K562 (cell line): ENCODE results near the gene MINDY4B. TPM values are rescaled to one million over a fixed set of nuclear protein-coding genes. Genes with fewer than 3 reads are reported as not detected.

Experiments used
- ATAC-seq: fragments of 200-7000 bp; cut with Tn5 transposase; 3 replicates; pipeline ENCODE4 v1.9.1; 2020; ENCODE audit warnings: moderate library complexity
- BruUV-seq: library from RNA; stranded (reverse); fragments of 400-500 nt; replicated peaks from 2 replicates; lab custom pipeline; 2021; lab: Mats Ljungman, UMichigan
- CTCF ChIA-PET: fragments of 300-600 bp; formaldehyde crosslinking; extraction: SDS; loops from one replicate; lab custom pipeline; 2021; ENCODE audit warnings: low intra/inter-chr PET ratio; lab: Yijun Ruan, JAX
- POLR2A ChIA-PET: fragments of 300-600, 350-650 bp; sonication (Branson Sonifier 250); formaldehyde crosslinking; extraction: SDS; loops from one replicate; lab custom pipeline; 2021; ENCODE audit warnings: antibody characterized with exemption, inconsistent platforms; lab: Yijun Ruan, JAX
- DNase-seq, 4 experiments: peaks; one replicate each; pipeline versions ENCODE4 v3.0.0 to v3.0.0-alpha.2; 2011 to 2018; ENCODE audit warnings: low spot score in 3 of 4, mixed read lengths in 3 of 4; ENCODE audit errors: extremely low read depth in 1 of 4
- FAIRE-seq: peaks from 2 replicates; lab custom pipeline; 2011; peaks lifted over from hg19 to GRCh38; lab: Jason Lieb, UNC
- H2AFZ ChIP-seq: 2 replicates; pipeline ENCODE4 v1.6.0; 2011; ENCODE audit warnings: low read depth, low read length, control low read depth, inconsistent platforms
- H3K27ac ChIP-seq: fragments of 200-600 bp; 3 replicates; pipeline ENCODE4 v1.8.0; 2011; ENCODE audit warnings: low read depth, mild to moderate bottlenecking, control low read depth, inconsistent platforms, low read length, moderate library complexity, mixed read lengths; ENCODE audit errors: extremely low read depth
- H3K27me3 ChIP-seq, 2 experiments: fragments of 300-600 bp in 1 of 2; 2 replicates in 1 of 2; 3 replicates in 1 of 2; pipeline versions ENCODE4 v1.6.0 to v1.8.0; 2011; ENCODE audit warnings: inconsistent platforms in 2 of 2, low read length in 2 of 2, mild to moderate bottlenecking in 1 of 2, mixed read lengths in 1 of 2, moderate library complexity in 1 of 2; ENCODE audit not compliant: control insufficient read depth in 2 of 2, insufficient read depth in 2 of 2
- H3K36me3 ChIP-seq: fragments of 300-600 bp; 3 replicates; pipeline ENCODE4 v1.8.0; 2011; ENCODE audit warnings: mild to moderate bottlenecking, low read length, inconsistent platforms; ENCODE audit not compliant: control insufficient read depth, insufficient read depth
- H3K4me1 ChIP-seq, 2 experiments: fragments of 200-600 bp in 1 of 2; replicated peaks in 1 of 2; 2 replicates in 1 of 2; 3 replicates in 1 of 2; pipeline versions ENCODE4 v1.5.1 to v1.8.0; 2011; ENCODE audit warnings: inconsistent platforms in 2 of 2, low read length in 2 of 2, mild to moderate bottlenecking in 1 of 2, mixed read lengths in 1 of 2, moderate library complexity in 1 of 2; ENCODE audit not compliant: control insufficient read depth in 2 of 2, insufficient read depth in 2 of 2
- H3K4me2 ChIP-seq: 2 replicates; pipeline ENCODE4 v1.6.1; 2011; ENCODE audit warnings: low read length, control low read depth, inconsistent platforms, mixed read lengths; ENCODE audit not compliant: insufficient read depth
- H3K4me3 ChIP-seq: fragments of 200-600 bp; sonication (generic), shearing (Covaris generic); 2 replicates; pipeline ENCODE4 v1.5.1; 2016; ENCODE audit warnings: control low read depth, inconsistent platforms
- H3K79me2 ChIP-seq: fragments of 200-600 bp; 3 replicates; pipeline ENCODE4 v1.8.0; 2011; ENCODE audit warnings: low read length, inconsistent platforms; ENCODE audit not compliant: control insufficient read depth, insufficient read depth
- H3K9ac ChIP-seq, 2 experiments: 2 replicates each; pipeline versions ENCODE4 v1.6.0 to v1.6.1; 2011; ENCODE audit warnings: low read depth in 2 of 2, low read length in 2 of 2, control low read depth in 1 of 2, inconsistent platforms in 1 of 2, mild to moderate bottlenecking in 1 of 2, mixed read lengths in 1 of 2; ENCODE audit not compliant: insufficient read depth in 1 of 2
- H3K9me1 ChIP-seq: one replicate; pipeline ENCODE4 v1.6.0; 2011; ENCODE audit warnings: inconsistent platforms, mild to moderate bottlenecking, low read length, moderate library complexity; ENCODE audit not compliant: control insufficient read depth, insufficient read depth
- H3K9me3 ChIP-seq: replicated peaks from 2 replicates; pipeline ENCODE4 v1.5.1; 2011; ENCODE audit warnings: low read depth, low read length, inconsistent platforms; ENCODE audit not compliant: control insufficient read depth, insufficient read depth
- H4K20me1 ChIP-seq: replicated peaks from 2 replicates; pipeline ENCODE4 v1.6.1; 2011; ENCODE audit warnings: low read length, inconsistent platforms, mixed read lengths; ENCODE audit not compliant: control insufficient read depth, insufficient read depth
- EGR1 ChIP-seq: fragments of 450-650 bp; conservative IDR thresholded peaks from 2 replicates; pipeline ENCODE4 v1.6.1; 2017; ENCODE audit warnings: mild to moderate bottlenecking
- FOXK2 ChIP-seq, 2 experiments: fragments of 450-650 bp; IDR thresholded peaks in 1 of 2; conservative IDR thresholded peaks in 1 of 2; 2 replicates each; pipeline ENCODE4 v1.6.1; 2016; ENCODE audit warnings: low read depth in 2 of 2, mild to moderate bottlenecking in 1 of 2
- GATAD2B ChIP-seq: fragments of 450-650 bp; IDR thresholded peaks from 2 replicates; pipeline ENCODE4 v1.6.1; 2017; ENCODE audit warnings: mild to moderate bottlenecking, borderline replicate concordance
- HMG20A ChIP-seq: fragments of 450-650 bp; formaldehyde crosslinking; conservative IDR thresholded peaks from 2 replicates; pipeline ENCODE4 v1.4.0; 2020; ENCODE audit warnings: mild to moderate bottlenecking, mixed read lengths
- ILK ChIP-seq: fragments of 450-650 bp; IDR thresholded peaks from 2 replicates; pipeline ENCODE4 v1.6.1; 2016; ENCODE audit warnings: missing genetic modification characterization, low read depth, mild to moderate bottlenecking, missing compliant biosample characterization, moderate library complexity, borderline replicate concordance
- L3MBTL2 ChIP-seq: fragments of 450-650 bp; IDR thresholded peaks from 2 replicates; pipeline ENCODE4 v1.6.1; 2016; ENCODE audit warnings: mild to moderate bottlenecking, moderate library complexity
- ZNF133 ChIP-seq: fragments of 250-450 bp; sonication (Bioruptor Pico); IDR thresholded peaks from 2 replicates; pipeline ENCODE4 v1.4.0; 2020; ENCODE audit warnings: mild to moderate bottlenecking
- ZNF143 ChIP-seq: sonication (generic); formaldehyde crosslinking; IDR thresholded peaks from 2 replicates; pipeline ENCODE4 v1.9.0; 2022; ENCODE audit warnings: mild to moderate bottlenecking, missing genetic modification reagents
- ZNF23 ChIP-seq: fragments of 250-450 bp; sonication (Bioruptor Pico); IDR thresholded peaks from 2 replicates; pipeline ENCODE4 v1.4.0; 2020; ENCODE audit warnings: mild to moderate bottlenecking
- WGBS: fragments of 100-300 bp; shearing (Covaris generic); methylation state at CpG from one replicate; pipeline ENCODE4 v1.1.6; 2016; ENCODE audit warnings: low coverage, mixed read lengths; ENCODE audit not compliant: insufficient coverage; ENCODE audit errors: missing lambda C conversion rate; 5-methylcytosine and 5-hydroxymethylcytosine counted together
- in situ Hi-C: fragments of 300-500 bp; cut with MboI; formaldehyde crosslinking; loops from 4 replicates; pipeline ENCODE4 v1.15.0; 2018; ENCODE audit warnings: inconsistent platforms, mixed read lengths
- intact Hi-C: fragments of 100-400 bp; cut with micrococcal nuclease; formaldehyde crosslinking; loops from 2 replicates; pipeline ENCODE4 v1.14.2; 2022
- polyA plus RNA-seq, 8 experiments: library from polyadenylated mRNA; depleted of rRNA in 4 of 8; stranded (reverse) in 5 of 8; unstranded in 3 of 8; fragments of >200 nt; fragmentation: Nextera tagmentation in 2 of 8; fragmentation: Illumina TruSeq in 1 of 8; extraction: Ambion mirVana in 2 of 8; extraction: Trizol in 1 of 8; gene quantifications; 2 replicates each; pipeline versions ENCODE4 v1.2.1 to v1.2.3, GENCODE V29; 2011 to 2014; ENCODE audit warnings: inconsistent platforms in 1 of 8, missing spikeins in 1 of 8
- total RNA-seq, 7 experiments: library from RNA; depleted of rRNA in 6 of 7; stranded (reverse); fragments of >200 nt in 6 of 7; fragmentation: Illumina TruSeq in 2 of 7; extraction: Trizol in 2 of 7; gene quantifications; 2 replicates each; pipeline versions ENCODE4 v1.2.1 to v1.2.3, GENCODE V29; 2011 to 2021; ENCODE audit warnings: low replicate concordance in 1 of 7
- TF ChIP-seq, protein P1 (sequence below): fragments of 250-450 bp; sonication (Bioruptor Pico); IDR thresholded peaks from 2 replicates; pipeline ENCODE4 v1.9.0; 2021; ENCODE audit warnings: mild to moderate bottlenecking

MINDY4B gene
- total and polyA plus RNA-seq, 9 of the 15 experiments (the other 6 are each of a cell fraction or from before 2014, with no cell fraction given): not detected

GRCh38 chr3:150822636-150823035 is 82.6 kb downstream of the MINDY4B start:
- TF ChIP-seq HMG20A (no peak), ZNF133 (CRISPR knock-in tag) (no peak), ILK (tag) (no peak), ZNF23 (CRISPR knock-in tag) (no peak), L3MBTL2 (no peak), EGR1 (no peak), GATAD2B (no peak), FOXK2 (conservative IDR thresholded peaks at IDR 0.05 in 1 of 2, IDR thresholded peaks at IDR 0.05 in 1 of 2; ENCODE audit: low read depth in 2 of 2) (no peak), ZNF143 (CRISPR knock-in tag) (no peak)
- TF ChIP-seq, protein P1, sequence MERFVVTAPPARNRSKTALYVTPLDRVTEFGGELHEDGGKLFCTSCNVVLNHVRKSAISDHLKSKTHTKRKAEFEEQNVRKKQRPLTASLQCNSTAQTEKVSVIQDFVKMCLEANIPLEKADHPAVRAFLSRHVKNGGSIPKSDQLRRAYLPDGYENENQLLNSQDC (CRISPR knock-in tag): no peak
- ChIA-PET POLR2A (no interaction called here), CTCF (no interaction called here)
- in situ Hi-C loops: no loop called here
- H3K9ac ChIP-seq: no peak overlapping the region
- H3K4me1 ChIP-seq: no peaks in the 10 kb centered on the region; a peak in 1 of 5 replicates
- no peak overlapping the region for H3K27ac ChIP-seq
- H3K9me1 ChIP-seq: no peaks in the 10 kb centered on the region
- no peak overlapping the region for H2AFZ ChIP-seq
- ATAC-seq (no peak), FAIRE-seq (no peak), DNase-seq (no peak)
- BruUV-seq: no TSS peak
- H3K79me2 ChIP-seq: no peaks in the 10 kb centered on the region
- no peaks in the 10 kb centered on the region for H4K20me1 ChIP-seq
- WGBS: 36% methylated on average over 1 of the region's 1 CpG
- peaks cover 31 to 34% of the 10 kb centered on the region in 2 experiments for H3K27me3 ChIP-seq
- intact Hi-C loops: no loop called here
- no peak overlapping the region for H3K4me3 ChIP-seq
- H3K9me3 ChIP-seq: no peaks in the 10 kb centered on the region
- H3K36me3 ChIP-seq: no peaks in the 10 kb centered on the region
- H3K4me2 ChIP-seq: no peak overlapping the region

Other genes with a start within 250 kb of the MINDY4B start
- not detected in 2 replicates for gene ERICH6, start 201.5 kb downstream of the MINDY4B start, total RNA-seq (2014; rRNA removed)
- not detected in 2 replicates for gene ERICH6, start 201.5 kb downstream of the MINDY4B start, total RNA-seq (2014; rRNA removed; fragmentation: Illumina TruSeq; extraction: Trizol)
- not detected in 2 replicates for gene ERICH6, start 201.5 kb downstream of the MINDY4B start, total RNA-seq (2015; rRNA removed; fragmentation: Illumina TruSeq; extraction: Trizol)
- gene ERICH6, start 201.5 kb downstream of the MINDY4B start, total RNA-seq (2021): not detected in 2 replicates
- gene ERICH6, start 201.5 kb downstream of the MINDY4B start, polyA plus RNA-seq (2011; rRNA removed): not detected in 2 replicates
- not detected in 2 replicates for gene ERICH6, start 201.5 kb downstream of the MINDY4B start, polyA plus RNA-seq (2014; fragmentation: Illumina TruSeq; extraction: Trizol)
- gene ERICH6, start 201.5 kb downstream of the MINDY4B start, polyA plus RNA-seq (2014; fragmentation: Nextera tagmentation; extraction: Ambion mirVana): not detected
- gene ERICH6, start 201.5 kb downstream of the MINDY4B start, polyA plus RNA-seq (2014; rRNA removed): not detected in 2 replicates
- 39.0 and 52.8 TPM in 2 replicates for gene SIAH2, start 142.3 kb downstream of the MINDY4B start, total RNA-seq (2014; rRNA removed)
- 22.6 and 23.4 TPM in 2 replicates for gene SIAH2, start 142.3 kb downstream of the MINDY4B start, total RNA-seq (2014; rRNA removed; fragmentation: Illumina TruSeq; extraction: Trizol)
- 24.6 and 24.8 TPM in 2 replicates for gene SIAH2, start 142.3 kb downstream of the MINDY4B start, total RNA-seq (2015; rRNA removed; fragmentation: Illumina TruSeq; extraction: Trizol)
- 32.9 and 33.6 TPM in 2 replicates for gene SIAH2, start 142.3 kb downstream of the MINDY4B start, total RNA-seq (2021)
- 34.9 and 37.8 TPM in 2 replicates for gene SIAH2, start 142.3 kb downstream of the MINDY4B start, polyA plus RNA-seq (2011; rRNA removed)
- gene SIAH2, start 142.3 kb downstream of the MINDY4B start, polyA plus RNA-seq (2014; fragmentation: Illumina TruSeq; extraction: Trizol): 26.9 and 34.4 TPM in 2 replicates
- gene SIAH2, start 142.3 kb downstream of the MINDY4B start, polyA plus RNA-seq (2014; fragmentation: Nextera tagmentation; extraction: Ambion mirVana): 1 to 10 TPM; 4.8 to 7.5 TPM
- gene SIAH2, start 142.3 kb downstream of the MINDY4B start, polyA plus RNA-seq (2014; rRNA removed): 29.9 and 34.5 TPM in 2 replicates
- gene CLRN1, start 67.3 kb upstream of the MINDY4B start, total RNA-seq (2014; rRNA removed): not detected in 2 replicates
- gene CLRN1, start 67.3 kb upstream of the MINDY4B start, total RNA-seq (2014; rRNA removed; fragmentation: Illumina TruSeq; extraction: Trizol): not detected in 2 replicates
- gene CLRN1, start 67.3 kb upstream of the MINDY4B start, total RNA-seq (2015; rRNA removed; fragmentation: Illumina TruSeq; extraction: Trizol): not detected in 2 replicates
- gene CLRN1, start 67.3 kb upstream of the MINDY4B start, total RNA-seq (2021): not detected in 2 replicates
- not detected in 2 replicates for gene CLRN1, start 67.3 kb upstream of the MINDY4B start, polyA plus RNA-seq (2011; rRNA removed)
- not detected in 2 replicates for gene CLRN1, start 67.3 kb upstream of the MINDY4B start, polyA plus RNA-seq (2014; fragmentation: Illumina TruSeq; extraction: Trizol)
- gene CLRN1, start 67.3 kb upstream of the MINDY4B start, polyA plus RNA-seq (2014; fragmentation: Nextera tagmentation; extraction: Ambion mirVana): not detected
- gene CLRN1, start 67.3 kb upstream of the MINDY4B start, polyA plus RNA-seq (2014; rRNA removed): not detected in 2 replicates
- gene MED12L, start 180.2 kb upstream of the MINDY4B start, total RNA-seq (2014; rRNA removed): not detected in 2 replicates
- gene MED12L, start 180.2 kb upstream of the MINDY4B start, total RNA-seq (2014; rRNA removed; fragmentation: Illumina TruSeq; extraction: Trizol): not detected in 2 replicates
- gene MED12L, start 180.2 kb upstream of the MINDY4B start, total RNA-seq (2015; rRNA removed; fragmentation: Illumina TruSeq; extraction: Trizol): not detected in 2 replicates
- not detected in 2 replicates for gene MED12L, start 180.2 kb upstream of the MINDY4B start, total RNA-seq (2021)
- gene MED12L, start 180.2 kb upstream of the MINDY4B start, polyA plus RNA-seq (2011; rRNA removed): not detected in 2 replicates
- gene MED12L, start 180.2 kb upstream of the MINDY4B start, polyA plus RNA-seq (2014; fragmentation: Illumina TruSeq; extraction: Trizol): not detected in 2 replicates
- gene MED12L, start 180.2 kb upstream of the MINDY4B start, polyA plus RNA-seq (2014; fragmentation: Nextera tagmentation; extraction: Ambion mirVana): not detected
- not detected in 2 replicates for gene MED12L, start 180.2 kb upstream of the MINDY4B start, polyA plus RNA-seq (2014; rRNA removed)